Stomach (tissue), 9 donors: ENCODE results near the gene NCK1. TPM values are rescaled to one million over a fixed set of nuclear protein-coding genes. Genes with fewer than 3 reads are reported as not detected.
"Not testable (repeated sequence)": the region's sequence is repeated elsewhere in the genome, so short reads cannot be mapped to it uniquely, and the experiment has no call there.

Experiments
- DNase-seq, 2 donors: peaks; one replicate each; pipeline versions ENCODE4 v3.0.0 to v3.0.0-alpha.2; 2013 to 2019
- H3K27ac ChIP-seq, 5 donors: fragments of 200-600 bp in 4 of 5; sonication (generic) in 4 of 5; one replicate each; pipeline ENCODE4 v1.5.1; 2013 to 2019; ENCODE audit warnings: mild to moderate bottlenecking in 1 of 5, moderate library complexity in 1 of 5
- H3K27me3 ChIP-seq, 3 donors: fragments of 200-600 bp; sonication (generic); one replicate each; pipeline ENCODE4 v1.5.1; 2017 to 2019; ENCODE audit warnings: mixed run types in 1 of 3
- H3K36me3 ChIP-seq, 4 donors: fragments of 200-600 bp; sonication (generic); 1 replicate in 3 of 4; 2 replicates in 1 of 4; pipeline ENCODE4 v1.5.1; 2016 to 2019
- H3K4me1 ChIP-seq, 4 donors: fragments of 200-600 bp; sonication (generic); one replicate each; pipeline ENCODE4 v1.5.1; 2016 to 2019
- H3K4me3 ChIP-seq, 4 donors: fragments of 200-600 bp; sonication (generic) in 3 of 4; one replicate each; pipeline ENCODE4 v1.5.1; 2016 to 2019; ENCODE audit warnings: mild to moderate bottlenecking in 1 of 4
- H3K9me3 ChIP-seq, 4 donors: fragments of 200-600 bp; sonication (generic); one replicate each; pipeline ENCODE4 v1.5.1; 2016 to 2019
- CTCF ChIP-seq, 7 experiments: fragments of 450-650 bp in 4 of 7; fragments of 200-600 bp in 3 of 7; sonication (generic) in 3 of 7; IDR thresholded peaks; one replicate each; pipeline ENCODE4 v1.5.1; 2016 to 2019; ENCODE audit warnings: antibody characterized with exemption in 7 of 7, control low read depth in 2 of 7, mild to moderate bottlenecking in 1 of 7
- EP300 ChIP-seq: sonication (generic); formaldehyde crosslinking; IDR thresholded peaks from one replicate; pipeline ENCODE4 v1.6.1; 2017; ENCODE audit warnings: antibody characterized with exemption
- POLR2A ChIP-seq, 4 donors: fragments of 450-650 bp; IDR thresholded peaks; one replicate each; pipeline ENCODE4 v1.6.1; 2016; ENCODE audit warnings: antibody characterized with exemption in 4 of 4, control low read depth in 2 of 4, mild to moderate bottlenecking in 1 of 4, moderate library complexity in 1 of 4
- POLR2AphosphoS5 ChIP-seq, 3 donors: sonication (generic); formaldehyde crosslinking; IDR thresholded peaks; one replicate each; pipeline ENCODE4 v1.6.1; 2016; ENCODE audit warnings: antibody characterized with exemption in 3 of 3
- WGBS, 5 donors: extraction: QIAGEN DNeasy Blood & Tissue Kit in 3 of 5; methylation state at CpG; one replicate each; pipeline versions ENCODE4 v1.1.5 to v1.1.7; 2013 to 2018; 5-methylcytosine and 5-hydroxymethylcytosine counted together
- intact Hi-C: fragments of 100-400 bp; cut with DNase I; formaldehyde crosslinking; loops from one replicate; pipeline ENCODE4 v1.15.1; 2023; ENCODE audit warnings: low total_unique reads
- polyA plus RNA-seq, 3 donors: library from polyadenylated mRNA; stranded (reverse); fragments of 200-250 nt; gene quantifications; one replicate each; pipeline ENCODE4 v1.2.3, GENCODE V29; 2013
- total RNA-seq, 5 donors: library from RNA; depleted of rRNA; stranded (reverse); fragments of >200 nt; gene quantifications; one replicate each; pipeline versions ENCODE4 v1.1.0 to v1.2.3, GENCODE V29; 2014 to 2016
- donor health status: healthy with polysubstance abuse.
- donor health status: Bipolar disorder and iron deficiency.
- donor health status: healthy.

The NCK1 gene
- total and polyA plus RNA-seq, 8 donors, result 11.9 to 59.8 (median 25.2) TPM

- no peak for DNase-seq
- intact Hi-C loops, result no loop called here
- TF ChIP-seq CTCF (IDR thresholded peaks at IDR 0.05), result no peak
- TF ChIP-seq EP300, result no peak
- TF ChIP-seq POLR2AphosphoS5 (IDR thresholded peaks at IDR 0.05), result no peak
- TF ChIP-seq POLR2A (IDR thresholded peaks at IDR 0.05), result no peak
- 60 to 85% (median 74%) methylated on average over 4 of the region's 4 CpGs for WGBS, 5 donors
- Histone ChIP-seq H3K27me3 (no peaks in the 10 kb centered on the region), H3K36me3 (peaks cover 0 to 6% (median 0%) of the 10 kb centered on the region in 4 donors), H3K4me3 (no peak overlapping the region), H3K4me1 (peaks cover 16 to 65% (median 30%) of the 10 kb centered on the region in 4 donors), H3K27ac (no peak overlapping the region), H3K9me3 (peaks cover 0 to 5% (median 2%) of the 10 kb centered on the region in 4 donors)
Measured at GRCh38 chr3:136898549-136898948, 36.5 kb downstream of the NCK1 start.

- intact Hi-C loops, result no loop called here
- WGBS, 5 donors, result 78 to 89% (median 82%) methylated on average over 2 of the region's 2 CpGs
- Histone ChIP-seq H3K27me3 (no peaks in the 10 kb centered on the region), H3K27ac (no peak overlapping the region), H3K4me1 (peaks cover 12 to 61% (median 26%) of the 10 kb centered on the region in 4 donors), H3K9me3 (peaks cover 0 to 9% (median 4%) of the 10 kb centered on the region in 4 donors), H3K36me3 (peaks cover 0 to 6% (median 0%) of the 10 kb centered on the region in 4 donors), H3K4me3 (no peak overlapping the region)
- DNase-seq, result no peak
- TF ChIP-seq EP300 (no peak), POLR2AphosphoS5 (IDR thresholded peaks at IDR 0.05) (no peak), CTCF (IDR thresholded peaks at IDR 0.05) (no peak), POLR2A (IDR thresholded peaks at IDR 0.05) (no peak)
Measured at GRCh38 chr3:136898954-136899353, 36.9 kb downstream of the NCK1 start.

GRCh38 chr3:136899622-136900158, 37.7 kb downstream of the NCK1 start:
- intact Hi-C loops, result no loop called here
- 45 to 56% (median 52%) methylated on average over 2 of the region's 2 CpGs for WGBS, 5 donors
- DNase-seq, result no peak
- H3K27ac ChIP-seq, result peak overlapping the region in 1 of 5 donors; percentile 18
- peaks cover 0 to 6% (median 0%) of the 10 kb centered on the region in 4 donors for H3K36me3 ChIP-seq
- TF ChIP-seq POLR2AphosphoS5 (IDR thresholded peaks at IDR 0.05) (no peak), POLR2A (IDR thresholded peaks at IDR 0.05) (no peak), CTCF (IDR thresholded peaks at IDR 0.05) (no peak), EP300 (no peak)
- no peak overlapping the region for H3K4me3 ChIP-seq
- H3K9me3 ChIP-seq, result peaks cover 0 to 16% (median 10%) of the 10 kb centered on the region in 4 donors
- peaks cover 7 to 54% (median 20%) of the 10 kb centered on the region in 4 donors for H3K4me1 ChIP-seq
- no peaks in the 10 kb centered on the region for H3K27me3 ChIP-seq

- intact Hi-C loops, H3K27ac ChIP-seq, DNase-seq, H3K27me3 ChIP-seq, H3K36me3 ChIP-seq, H3K4me3 ChIP-seq: not testable (repeated sequence)
- H3K9me3 ChIP-seq, result peaks cover 0 to 17% (median 10%) of the 10 kb centered on the region in 4 donors
- peaks cover 7 to 54% (median 20%) of the 10 kb centered on the region in 4 donors for H3K4me1 ChIP-seq
- 85 to 100% (median 94%) methylated on average over 1 of the region's 1 CpG for WGBS, 5 donors
Measured at GRCh38 chr3:136900694-136901093, 38.7 kb downstream of the NCK1 start.

- WGBS, 5 donors, result 65 to 85% (median 79%) methylated on average over 3 of the region's 3 CpGs
- peaks cover 0 to 17% (median 10%) of the 10 kb centered on the region in 4 donors for H3K9me3 ChIP-seq
- intact Hi-C loops, result no loop called here
- no peak for TF ChIP-seq POLR2AphosphoS5 (IDR thresholded peaks at IDR 0.05)
- TF ChIP-seq EP300, result no peak
- TF ChIP-seq POLR2A (IDR thresholded peaks at IDR 0.05), result no peak
- TF ChIP-seq CTCF (IDR thresholded peaks at IDR 0.05), result no peak
- H3K27me3 ChIP-seq, result no peaks in the 10 kb centered on the region
- H3K36me3 ChIP-seq, result peaks cover 0 to 6% (median 0%) of the 10 kb centered on the region in 4 donors
- no peak overlapping the region for H3K27ac ChIP-seq
- DNase-seq, result no peak
- H3K4me1 ChIP-seq, result peaks cover 7 to 56% (median 24%) of the 10 kb centered on the region in 4 donors
- H3K4me3 ChIP-seq, result no peak overlapping the region
Measured at GRCh38 chr3:136901391-136901790, 39.4 kb downstream of the NCK1 start.

- intact Hi-C loops, DNase-seq, H3K27ac ChIP-seq, H3K27me3 ChIP-seq, H3K36me3 ChIP-seq, H3K4me3 ChIP-seq: not testable (repeated sequence)
- Histone ChIP-seq H3K4me1 (peaks cover 7 to 61% (median 32%) of the 10 kb centered on the region in 4 donors), H3K9me3 (peaks cover 0 to 17% (median 10%) of the 10 kb centered on the region in 4 donors)
- WGBS, 5 donors, result 76 to 96% (median 80%) methylated on average over 1 of the region's 1 CpG
Measured at GRCh38 chr3:136902530-136902929, 40.5 kb downstream of the NCK1 start.
